ENCODE results near the gene SCUBE1.
"Not testable (repeated sequence)": the region's sequence is repeated elsewhere in the genome, so short reads cannot be mapped to it uniquely, and the experiment has no call there.

SCUBE1 gene

GRCh38 chr22:43356881-43357280, 13.7 kb upstream of the SCUBE1 start:
- DNase-seq (ENCODE audit: low read depth) = no peak

GRCh38 chr22:43355688-43356087, 12.5 kb upstream of the SCUBE1 start:
- DNase-seq (ENCODE audit: low read depth) = not testable (repeated sequence)

- no peak for DNase-seq (ENCODE audit: low read depth)
Measured at GRCh38 chr22:43351966-43352345, 8.8 kb upstream of the SCUBE1 start.

GRCh38 chr22:43349636-43350035, 6.5 kb upstream of the SCUBE1 start:
- DNase-seq (ENCODE audit: low read depth) = no peak

GRCh38 chr22:43346521-43346929, 3.4 kb upstream of the SCUBE1 start:
- DNase-seq (ENCODE audit: low read depth) = no peak

GRCh38 chr22:43345761-43346301, 2.7 kb upstream of the SCUBE1 start:
- no peak for DNase-seq (ENCODE audit: low read depth)

GRCh38 chr22:43345356-43345755, 2.2 kb upstream of the SCUBE1 start:
- DNase-seq (ENCODE audit: low read depth) = no peak

- DNase-seq (ENCODE audit: low read depth) = no peak
Measured at GRCh38 chr22:43344520-43344787, 1.3 kb upstream of the SCUBE1 start.

- DNase-seq (ENCODE audit: low read depth) = no peak
Measured at GRCh38 chr22:43343670-43344519, 723 bp upstream of the SCUBE1 start.

- no peak for DNase-seq (ENCODE audit: low read depth)
Measured at GRCh38 chr22:43342347-43343261, 568 bp downstream of the SCUBE1 start.

GRCh38 chr22:43341565-43341964, 1.6 kb downstream of the SCUBE1 start:
- DNase-seq (ENCODE audit: low read depth) = no peak

GRCh38 chr22:43338766-43339345, 4.3 kb downstream of the SCUBE1 start:
- DNase-seq (ENCODE audit: low read depth) = no peak

- DNase-seq (ENCODE audit: low read depth) = no peak
Measured at GRCh38 chr22:43337946-43338345, 5.2 kb downstream of the SCUBE1 start.

- no peak for DNase-seq (ENCODE audit: low read depth)
Measured at GRCh38 chr22:43337385-43337784, 5.8 kb downstream of the SCUBE1 start.

- no peak for DNase-seq (ENCODE audit: low read depth)
Measured at GRCh38 chr22:43334378-43334777, 8.8 kb downstream of the SCUBE1 start.

- DNase-seq (ENCODE audit: low read depth) = no peak
Measured at GRCh38 chr22:43333978-43334377, 9.2 kb downstream of the SCUBE1 start.

- no peak for DNase-seq (ENCODE audit: low read depth)
Measured at GRCh38 chr22:43333156-43333555, 10.0 kb downstream of the SCUBE1 start.

- DNase-seq (ENCODE audit: low read depth) = no peak
Measured at GRCh38 chr22:43331698-43332097, 11.5 kb downstream of the SCUBE1 start.

GRCh38 chr22:43331069-43331451, 12.1 kb downstream of the SCUBE1 start:
- DNase-seq (ENCODE audit: low read depth) = no peak

- DNase-seq (ENCODE audit: low read depth) = no peak
Measured at GRCh38 chr22:43330178-43331068, 12.7 kb downstream of the SCUBE1 start.

GRCh38 chr22:43329061-43329460, 14.1 kb downstream of the SCUBE1 start:
- no peak for DNase-seq (ENCODE audit: low read depth)

- no peak for DNase-seq (ENCODE audit: low read depth)
Measured at GRCh38 chr22:43327157-43327438, 16.1 kb downstream of the SCUBE1 start.
